Thyroid gland (tissue), 4 donors: ENCODE data around the gene NUDT21. TPM values are rescaled to one million over a fixed set of nuclear protein-coding genes. Genes with fewer than 3 reads are reported as not detected.

Experiments
- DNase-seq, 2 donors: peaks; one replicate each; pipeline ENCODE4 v3.0.0-alpha.2; 2019
- H3K27ac ChIP-seq, 3 donors: fragments of 200-600 bp; sonication (generic); 1 replicate in 2 of 3; 2 replicates in 1 of 3; pipeline ENCODE4 v1.5.1; 2016 to 2019; ENCODE audit warnings: mild to moderate bottlenecking in 1 of 3, moderate library complexity in 1 of 3
- H3K27me3 ChIP-seq: fragments of 200-600 bp; sonication (generic); one replicate; pipeline ENCODE4 v1.5.1; 2019
- H3K36me3 ChIP-seq, 2 donors: fragments of 200-600 bp; sonication (generic); one replicate each; pipeline ENCODE4 v1.5.1; 2016 to 2019
- H3K4me1 ChIP-seq, 2 donors: fragments of 200-600 bp; sonication (generic); one replicate each; pipeline ENCODE4 v1.5.1; 2017 to 2019
- H3K4me3 ChIP-seq, 3 donors: fragments of 200-600 bp; sonication (generic); replicated peaks in 1 of 3; 1 replicate in 2 of 3; 2 replicates in 1 of 3; pipeline ENCODE4 v1.5.1; 2016; ENCODE audit warnings: mild to moderate bottlenecking in 1 of 3
- H3K9me3 ChIP-seq: fragments of 200-600 bp; sonication (generic); one replicate; pipeline ENCODE4 v1.5.1; 2017
- POLR2A ChIP-seq, 2 donors: fragments of 450-650 bp; IDR thresholded peaks; one replicate each; pipeline ENCODE4 v1.6.1; 2017; ENCODE audit warnings: antibody characterized with exemption in 2 of 2, mild to moderate bottlenecking in 2 of 2, moderate library complexity in 1 of 2
- WGBS, 2 donors: methylation state at CpG; one replicate each; pipeline ENCODE4 v1.1.5; 2017; 5-methylcytosine and 5-hydroxymethylcytosine counted together
- intact Hi-C: fragments of 100-400 bp; cut with DNase I; formaldehyde crosslinking; loops from one replicate; pipeline ENCODE4 v1.15.1; 2023
- total RNA-seq, 4 donors: library from RNA; depleted of rRNA; stranded (reverse); fragments of >200 nt; gene quantifications; one replicate each; pipeline ENCODE4 v1.2.3, GENCODE V29; 2016
- TF ChIP-seq, protein P1 (sequence below), 6 experiments: fragments of 200-600 bp in 3 of 6; fragments of 450-650 bp in 3 of 6; sonication (generic) in 3 of 6; IDR thresholded peaks; one replicate each; pipeline ENCODE4 v1.5.1; 2016 to 2019; ENCODE audit warnings: antibody characterized with exemption in 6 of 6, mild to moderate bottlenecking in 2 of 6, inconsistent platforms in 1 of 6, moderate library complexity in 1 of 6

NUDT21 gene
- total RNA-seq, 4 donors from 2014 or later, result 55.0 to 120 (median 68.2) TPM

DNA sequence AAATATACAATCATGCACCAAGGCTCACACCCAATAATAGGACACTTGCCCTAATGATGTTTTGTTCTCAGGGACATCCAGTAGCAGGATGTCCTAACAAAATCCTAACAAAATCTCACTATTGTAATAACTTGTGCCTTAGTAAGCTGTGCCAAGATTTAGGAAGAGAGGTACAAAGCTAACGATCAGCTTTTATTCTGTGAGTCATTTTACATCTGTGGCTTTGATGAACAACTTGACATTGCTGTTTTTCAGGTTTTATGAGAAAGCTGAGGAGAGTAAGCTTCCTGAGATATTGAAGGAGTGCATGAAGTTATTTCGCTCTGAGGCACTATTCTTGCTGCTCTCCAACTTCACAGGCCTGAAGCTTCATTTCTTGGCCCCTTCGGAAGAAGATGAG, 19.1 kb upstream of the NUDT21 start:
- TF ChIP-seq, protein P1, sequence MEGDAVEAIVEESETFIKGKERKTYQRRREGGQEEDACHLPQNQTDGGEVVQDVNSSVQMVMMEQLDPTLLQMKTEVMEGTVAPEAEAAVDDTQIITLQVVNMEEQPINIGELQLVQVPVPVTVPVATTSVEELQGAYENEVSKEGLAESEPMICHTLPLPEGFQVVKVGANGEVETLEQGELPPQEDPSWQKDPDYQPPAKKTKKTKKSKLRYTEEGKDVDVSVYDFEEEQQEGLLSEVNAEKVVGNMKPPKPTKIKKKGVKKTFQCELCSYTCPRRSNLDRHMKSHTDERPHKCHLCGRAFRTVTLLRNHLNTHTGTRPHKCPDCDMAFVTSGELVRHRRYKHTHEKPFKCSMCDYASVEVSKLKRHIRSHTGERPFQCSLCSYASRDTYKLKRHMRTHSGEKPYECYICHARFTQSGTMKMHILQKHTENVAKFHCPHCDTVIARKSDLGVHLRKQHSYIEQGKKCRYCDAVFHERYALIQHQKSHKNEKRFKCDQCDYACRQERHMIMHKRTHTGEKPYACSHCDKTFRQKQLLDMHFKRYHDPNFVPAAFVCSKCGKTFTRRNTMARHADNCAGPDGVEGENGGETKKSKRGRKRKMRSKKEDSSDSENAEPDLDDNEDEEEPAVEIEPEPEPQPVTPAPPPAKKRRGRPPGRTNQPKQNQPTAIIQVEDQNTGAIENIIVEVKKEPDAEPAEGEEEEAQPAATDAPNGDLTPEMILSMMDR (IDR thresholded peaks at IDR 0.05), result no peak
- TF ChIP-seq POLR2A (IDR thresholded peaks at IDR 0.05), result no peak
- no peaks in the 10 kb centered on the region for H3K9me3 ChIP-seq
- no peaks in the 10 kb centered on the region for H3K27me3 ChIP-seq
- WGBS, 2 donors, result 90 to 94% methylated on average over 3 of the region's 3 CpGs
- no peaks in the 10 kb centered on the region for H3K4me1 ChIP-seq
- intact Hi-C loops, result no loop called here
- H3K4me3 ChIP-seq, result no peak overlapping the region
- no peak overlapping the region for H3K27ac ChIP-seq
- DNase-seq, result no peak
- H3K36me3 ChIP-seq, result peaks cover 58 to 71% of the 10 kb centered on the region in 2 donors

DNA sequence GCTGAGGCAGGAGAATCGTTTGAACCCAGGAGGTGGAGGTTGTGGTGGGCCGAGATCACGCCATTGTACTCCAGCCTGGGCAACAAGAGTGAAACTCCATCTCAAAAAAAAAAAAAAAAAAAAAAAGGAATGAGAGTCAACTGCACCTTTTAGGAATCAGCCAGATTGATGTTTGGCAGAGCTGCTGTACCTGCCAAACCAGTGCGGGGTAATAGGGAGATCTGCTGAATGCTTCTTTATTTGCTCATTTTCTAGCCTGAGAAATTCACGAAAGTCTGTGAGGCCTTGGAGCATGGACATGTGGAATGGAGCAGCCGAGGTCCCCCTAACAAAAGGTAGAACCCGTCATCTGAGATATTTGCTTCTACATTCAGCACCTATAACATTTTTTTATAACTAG, 18.6 kb upstream of the NUDT21 start:
- H3K27me3 ChIP-seq, result no peaks in the 10 kb centered on the region
- no peaks in the 10 kb centered on the region for H3K9me3 ChIP-seq
- H3K4me1 ChIP-seq, result no peaks in the 10 kb centered on the region
- DNase-seq, result no peak
- no peak for TF ChIP-seq POLR2A (IDR thresholded peaks at IDR 0.05)
- TF ChIP-seq, protein P1 (IDR thresholded peaks at IDR 0.05), result no peak
- H3K27ac ChIP-seq, result no peak overlapping the region
- H3K36me3 ChIP-seq, result peaks cover 53 to 68% of the 10 kb centered on the region in 2 donors
- WGBS, 2 donors, result 95 to 98% methylated on average over 7 of the region's 7 CpGs
- intact Hi-C loops, result no loop called here
- no peak overlapping the region for H3K4me3 ChIP-seq

DNA sequence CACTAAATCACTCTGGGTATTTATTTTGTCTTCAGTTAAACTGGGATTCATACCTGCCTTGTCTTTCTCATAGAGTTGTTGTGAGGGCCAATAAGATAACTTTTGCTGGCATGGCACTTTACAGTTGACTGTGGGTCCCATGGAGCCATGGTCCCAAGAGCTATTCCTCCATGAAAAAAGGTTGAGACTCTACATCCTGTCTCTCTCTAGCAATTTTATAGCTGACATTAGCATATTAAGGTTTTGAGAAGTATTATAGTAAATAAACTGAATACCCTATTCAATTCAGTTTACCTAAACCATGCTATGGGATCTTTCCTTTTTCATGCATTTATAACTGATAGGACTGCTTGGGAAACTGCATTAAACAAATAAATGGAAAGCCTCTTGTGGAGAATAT, 17.7 kb upstream of the NUDT21 start:
- no peak for TF ChIP-seq POLR2A (IDR thresholded peaks at IDR 0.05)
- TF ChIP-seq, protein P1 (IDR thresholded peaks at IDR 0.05), result no peak
- Histone ChIP-seq H3K27ac (no peak overlapping the region), H3K27me3 (no peaks in the 10 kb centered on the region), H3K9me3 (no peaks in the 10 kb centered on the region), H3K4me3 (no peak overlapping the region), H3K36me3 (peaks cover 52 to 63% of the 10 kb centered on the region in 2 donors), H3K4me1 (no peaks in the 10 kb centered on the region)
- intact Hi-C loops, result no loop called here
- DNase-seq, result no peak

DNA sequence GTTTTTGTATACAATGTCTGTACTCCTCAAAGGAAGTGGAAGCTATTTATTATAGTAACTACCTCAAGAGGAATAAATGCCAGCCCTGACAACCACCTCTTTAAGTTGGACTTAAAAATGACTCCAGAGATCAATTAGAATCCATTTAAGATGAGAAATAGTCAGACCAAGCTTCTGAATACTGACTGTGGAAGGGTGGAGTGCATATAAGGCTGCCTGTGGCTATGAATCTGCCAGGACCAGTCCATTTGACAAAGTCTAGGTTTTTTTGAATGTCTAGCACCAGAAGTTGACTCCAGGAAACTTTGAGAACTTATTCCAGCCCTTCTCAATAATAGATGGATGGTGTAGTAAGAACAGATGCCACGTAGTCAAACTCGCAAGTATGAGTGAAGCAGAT, 15.2 kb upstream of the NUDT21 start:
- no peaks in the 10 kb centered on the region for H3K4me1 ChIP-seq
- no peaks in the 10 kb centered on the region for H3K9me3 ChIP-seq
- no peak for DNase-seq
- TF ChIP-seq POLR2A (IDR thresholded peaks at IDR 0.05), result no peak
- TF ChIP-seq, protein P1 (IDR thresholded peaks at IDR 0.05), result no peak
- intact Hi-C loops, result no loop called here
- WGBS, 2 donors, result 98% methylated on average over 2 of the region's 2 CpGs
- H3K27ac ChIP-seq, result no peak overlapping the region
- H3K27me3 ChIP-seq, result no peaks in the 10 kb centered on the region
- H3K36me3 ChIP-seq, result peaks cover 41 to 49% of the 10 kb centered on the region in 2 donors
- no peak overlapping the region for H3K4me3 ChIP-seq

DNA sequence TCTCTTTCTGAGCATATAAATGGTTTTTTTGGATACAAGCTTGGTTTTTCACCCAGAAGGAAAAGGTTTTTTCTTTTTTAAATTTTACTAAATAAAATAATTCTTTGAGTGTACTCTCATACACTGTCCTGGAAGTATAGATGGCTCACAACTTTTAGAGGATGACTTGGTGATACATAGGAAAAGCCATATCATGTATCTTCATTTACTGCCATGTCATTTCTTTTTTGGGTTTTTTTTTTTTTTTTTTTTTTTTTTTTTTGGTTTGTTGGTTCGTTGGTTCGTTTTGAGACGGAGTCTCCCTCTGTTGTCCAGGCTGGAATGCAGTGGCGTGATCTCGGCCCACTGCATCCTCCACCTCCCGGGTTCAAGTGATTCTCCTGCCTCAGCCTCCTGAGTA, 12.0 kb upstream of the NUDT21 start:
- Histone ChIP-seq H3K27me3 (no peaks in the 10 kb centered on the region), H3K4me3 (no peak overlapping the region), H3K4me1 (no peaks in the 10 kb centered on the region), H3K36me3 (peaks cover 23 to 28% of the 10 kb centered on the region in 2 donors), H3K9me3 (no peaks in the 10 kb centered on the region), H3K27ac (no peak overlapping the region)
- TF ChIP-seq, protein P1 (IDR thresholded peaks at IDR 0.05), result no peak
- TF ChIP-seq POLR2A (IDR thresholded peaks at IDR 0.05), result no peak
- intact Hi-C loops, result no loop called here
- 93 to 94% methylated on average over 6 of the region's 6 CpGs for WGBS, 2 donors
- no peak for DNase-seq
